HG02870 (cell line): ENCODE data around the gene GYG1.
A peak's percentile ranks its signal among the peaks of the same experiment; 100 is the strongest.

Experiments
- ATAC-seq: cut with Tn5 transposase; IDR thresholded peaks from one replicate; pipeline ENCODE4 v1.9.1; 2021; ENCODE audit warnings: mild to moderate bottlenecking, moderate library complexity; ENCODE audit not compliant: unreplicated experiment

Gene GYG1

GRCh38 chr3:148991219-148992026 is at the start of gene GYG1:
GYG1 (plus strand) TSS chr3:148991540; CDS start chr3:148991641, 101 bp downstream.
- ATAC-seq = peak; percentile 80

DNA sequence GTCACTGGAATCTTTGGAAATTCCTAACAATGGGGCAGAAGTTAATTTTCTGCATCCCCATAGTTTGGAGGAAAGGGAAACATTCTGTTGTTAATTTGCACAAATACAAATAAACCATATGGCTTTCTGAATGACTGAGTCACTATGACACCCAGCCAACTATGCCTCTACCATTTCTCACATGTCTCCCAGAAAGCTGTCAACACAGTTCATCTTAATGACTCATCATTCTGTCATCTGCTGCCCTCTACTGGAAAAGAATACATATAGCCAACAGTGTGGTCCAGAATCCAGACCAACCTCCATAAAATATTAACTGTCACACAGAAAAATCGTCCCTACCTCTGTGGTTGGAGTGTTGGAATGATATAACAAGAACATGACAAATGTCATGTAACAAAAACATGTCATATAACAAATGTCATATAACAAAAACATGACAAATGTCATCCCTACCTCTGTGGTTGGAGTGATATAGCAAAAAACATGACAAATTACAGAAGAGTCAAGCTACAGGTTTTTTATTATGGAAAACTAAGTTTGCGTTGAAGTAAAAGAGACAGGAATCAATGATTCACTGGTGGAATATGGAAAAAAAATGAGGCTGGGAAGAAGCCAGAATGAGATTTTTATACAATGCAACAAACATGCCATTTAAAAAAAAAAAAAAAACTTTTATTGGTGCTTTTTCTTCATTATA is 47.7 kb upstream of the GYG1 start:
- ATAC-seq = peak; percentile 98

DNA sequence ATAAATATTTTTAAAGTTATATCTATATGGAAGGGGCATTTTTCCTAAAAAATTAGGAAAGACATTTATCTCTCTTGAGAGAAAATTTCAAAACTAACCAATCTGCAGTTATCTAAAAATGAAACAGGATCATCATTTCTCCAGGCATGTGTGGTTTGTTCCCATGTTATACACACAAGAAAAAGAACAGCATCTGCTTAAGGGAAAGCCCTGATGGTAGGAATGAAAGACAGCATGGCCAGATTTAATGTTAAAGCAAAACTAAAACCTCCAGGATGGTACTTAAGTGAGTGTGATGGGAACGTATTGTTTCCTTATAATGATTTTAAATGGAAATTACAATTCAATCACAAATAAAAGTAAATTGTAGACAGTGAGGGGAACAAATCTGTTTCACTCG is 46.2 kb upstream of the GYG1 start:
- no peak for ATAC-seq

- no peak for ATAC-seq
These were observed 42.3 kb upstream of the GYG1 start for GRCh38 chr3:148948913-148949657.

GRCh38 chr3:148950806-148951205 is 40.5 kb upstream of the GYG1 start:
- ATAC-seq = no peak

DNA sequence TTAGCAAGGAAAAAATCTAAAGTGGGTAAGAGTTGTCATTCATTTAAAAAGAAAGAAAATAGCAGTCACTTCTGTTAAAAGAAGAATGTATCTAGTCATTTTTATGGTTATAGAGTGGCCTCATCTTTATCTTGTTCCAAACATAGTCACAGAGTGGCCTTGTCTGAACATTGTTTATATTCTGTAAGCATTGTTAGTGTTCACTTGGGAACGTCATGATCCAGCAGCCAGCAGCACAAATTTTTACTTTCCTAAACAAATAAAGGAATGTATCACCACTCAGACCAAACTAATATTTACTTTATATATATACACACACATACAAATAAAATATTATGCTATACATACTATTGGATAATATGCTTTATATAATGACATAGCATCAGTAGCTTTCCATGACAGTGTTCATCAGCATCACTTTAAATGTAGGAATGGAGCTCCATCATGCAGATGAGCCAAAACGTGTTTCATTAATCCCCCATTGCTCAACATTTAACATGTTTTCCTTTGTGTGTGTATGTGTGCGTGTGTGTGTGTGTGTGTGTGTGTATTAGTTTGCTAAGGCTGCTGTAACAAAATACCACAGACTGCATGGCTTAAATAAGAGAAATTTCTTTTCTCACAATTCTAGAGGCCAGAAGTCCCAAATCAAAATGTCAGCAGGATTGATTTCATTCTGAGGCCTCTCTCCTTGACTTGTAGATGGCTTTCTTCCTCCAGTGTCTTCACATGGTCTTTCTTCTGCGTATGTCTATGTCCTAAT is 39.6 kb upstream of the GYG1 start:
- ATAC-seq = no peak

GRCh38 chr3:148953094-148953493 is 38.2 kb upstream of the GYG1 start:
- ATAC-seq = no peak

DNA sequence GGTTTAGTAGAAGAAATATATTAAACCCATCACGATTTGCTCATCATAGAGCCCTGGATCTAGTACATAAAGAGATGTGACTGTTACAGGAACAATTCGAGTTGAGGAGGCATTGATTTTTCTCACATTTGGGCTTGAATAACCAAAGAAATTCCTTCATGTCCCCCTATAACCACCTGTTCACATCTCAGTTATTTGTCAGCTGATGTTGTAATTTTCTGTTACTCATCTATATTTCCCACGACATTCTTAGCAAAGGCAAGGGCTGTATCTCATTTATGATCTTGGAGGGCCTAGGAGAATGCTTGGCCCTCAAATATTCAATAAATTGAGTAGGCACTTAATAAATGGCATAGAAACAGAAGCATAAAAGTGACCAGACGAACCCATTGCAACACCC is 36.4 kb upstream of the GYG1 start:
- no peak for ATAC-seq

DNA sequence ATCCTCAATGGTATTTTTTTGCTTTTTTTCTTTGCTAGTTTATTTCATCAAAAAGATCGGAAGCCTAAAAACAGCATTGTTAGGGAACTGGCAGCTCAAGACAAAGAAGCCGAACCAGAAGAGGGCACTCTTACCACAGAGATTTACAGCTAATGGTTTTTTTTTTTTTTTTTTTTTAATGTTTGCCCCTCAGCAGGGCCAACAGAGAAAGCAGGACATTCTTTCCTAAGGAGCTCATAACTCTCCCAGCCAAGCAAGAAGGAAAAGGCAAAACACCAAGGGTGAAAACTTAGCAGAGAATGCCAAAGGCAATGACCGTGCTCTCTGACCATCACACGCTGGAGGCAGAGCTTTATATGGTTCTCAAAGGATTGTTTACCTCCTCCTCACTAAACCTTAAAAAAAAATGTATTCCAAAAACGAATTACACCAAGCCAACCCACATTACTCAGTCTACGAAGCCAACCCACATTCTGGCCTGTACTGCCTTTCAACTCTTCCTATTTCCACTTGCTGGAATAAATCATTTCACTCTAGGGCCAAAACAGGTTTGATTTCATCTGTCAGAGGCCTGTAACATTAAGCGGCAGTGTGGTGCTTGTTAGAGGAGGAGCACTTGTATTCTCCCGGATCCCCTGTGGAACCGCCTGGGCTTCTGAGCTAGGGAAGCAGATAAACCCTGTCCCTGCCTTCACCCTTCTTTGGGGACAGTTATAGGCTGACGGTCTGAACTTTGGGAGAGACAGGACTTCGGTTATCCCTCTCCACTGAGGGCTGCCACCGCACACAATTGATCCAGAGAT is 35.6 kb upstream of the GYG1 start:
- no peak for ATAC-seq

- ATAC-seq = peak; percentile 69
These were observed 33.8 kb upstream of the GYG1 start for GRCh38 chr3:148957586-148957985.

GRCh38 chr3:148958696-148959095 is 32.6 kb upstream of the GYG1 start:
- ATAC-seq = no peak

- no peak for ATAC-seq
These were observed 28.8 kb upstream of the GYG1 start for GRCh38 chr3:148962513-148962912.

DNA sequence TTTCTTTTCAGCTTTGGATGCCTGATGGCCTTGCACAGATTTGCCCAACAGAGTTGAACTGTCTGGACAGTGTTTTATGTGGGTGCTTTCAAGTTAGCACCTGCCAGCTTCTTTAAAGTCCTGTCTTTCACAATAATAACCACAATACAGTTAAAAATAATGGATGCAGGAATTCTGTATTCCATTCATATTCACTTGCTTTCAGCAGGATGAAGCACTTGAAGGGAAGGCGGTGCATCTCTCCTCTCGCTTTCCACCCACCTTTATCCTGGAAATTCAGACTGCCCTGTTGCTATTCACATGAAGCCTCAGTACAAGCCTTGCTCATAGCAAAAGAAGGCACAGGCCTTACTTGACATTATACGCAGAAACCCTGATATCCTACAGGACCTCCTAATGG is 26.5 kb upstream of the GYG1 start:
- no peak for ATAC-seq

- ATAC-seq = no peak
These were observed 23.0 kb upstream of the GYG1 start for GRCh38 chr3:148968321-148968720.

GRCh38 chr3:148970271-148970670 is 21.1 kb upstream of the GYG1 start:
- no peak for ATAC-seq

GRCh38 chr3:148971401-148972163 is 19.8 kb upstream of the GYG1 start:
- no peak for ATAC-seq

- ATAC-seq = peak; percentile 57
These were observed 16.6 kb upstream of the GYG1 start for GRCh38 chr3:148974726-148975125.

DNA sequence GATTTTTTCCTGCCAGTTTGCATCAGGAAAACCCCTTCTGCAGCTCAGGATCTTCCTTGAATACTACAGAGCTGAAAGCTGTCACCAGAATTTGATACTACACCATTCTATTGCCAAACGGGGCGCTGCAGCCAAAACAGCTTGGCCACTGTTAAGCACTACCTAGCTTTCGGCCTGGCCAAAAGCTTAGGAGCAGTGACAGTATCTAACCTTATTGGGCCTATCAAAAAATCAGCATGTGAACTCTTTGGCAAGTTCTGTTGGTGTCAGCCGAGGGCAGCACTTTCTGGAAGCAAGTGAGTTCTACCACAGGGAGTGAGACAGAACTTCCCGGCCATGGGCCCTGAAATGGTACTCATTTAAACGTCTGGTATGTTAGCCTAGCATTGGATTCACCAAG is 16.1 kb upstream of the GYG1 start:
- no peak for ATAC-seq

DNA sequence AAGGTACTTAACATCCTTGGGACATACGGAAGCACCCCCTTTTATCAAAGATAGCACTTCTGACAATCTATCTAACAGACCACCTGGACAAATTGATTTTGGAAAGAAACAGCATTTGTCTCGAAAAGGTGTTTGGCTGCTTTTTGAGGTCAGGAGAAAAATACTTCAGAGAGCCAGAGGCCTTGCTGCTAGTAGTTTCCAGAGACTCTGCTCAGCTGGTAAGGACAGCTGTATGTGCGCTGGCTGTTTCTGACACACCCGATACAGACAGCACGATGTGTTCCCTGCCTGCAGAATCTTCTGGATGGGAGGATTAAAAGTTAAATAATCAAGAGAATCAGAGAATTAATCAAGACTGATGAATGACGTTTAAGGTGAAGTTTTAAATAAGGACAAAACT is 15.6 kb upstream of the GYG1 start:
- no peak for ATAC-seq
